CD4-positive, alpha-beta T cell treated with Interleukin-6 for 4 hours (primary cell): ENCODE results near the gene GNAI2.

Experiments
- DNase-seq: peaks from one replicate; pipeline ENCODE4 v3.0.0-alpha.2; 2020; ENCODE audit warnings: mixed read lengths

GNAI2 gene

DNA sequence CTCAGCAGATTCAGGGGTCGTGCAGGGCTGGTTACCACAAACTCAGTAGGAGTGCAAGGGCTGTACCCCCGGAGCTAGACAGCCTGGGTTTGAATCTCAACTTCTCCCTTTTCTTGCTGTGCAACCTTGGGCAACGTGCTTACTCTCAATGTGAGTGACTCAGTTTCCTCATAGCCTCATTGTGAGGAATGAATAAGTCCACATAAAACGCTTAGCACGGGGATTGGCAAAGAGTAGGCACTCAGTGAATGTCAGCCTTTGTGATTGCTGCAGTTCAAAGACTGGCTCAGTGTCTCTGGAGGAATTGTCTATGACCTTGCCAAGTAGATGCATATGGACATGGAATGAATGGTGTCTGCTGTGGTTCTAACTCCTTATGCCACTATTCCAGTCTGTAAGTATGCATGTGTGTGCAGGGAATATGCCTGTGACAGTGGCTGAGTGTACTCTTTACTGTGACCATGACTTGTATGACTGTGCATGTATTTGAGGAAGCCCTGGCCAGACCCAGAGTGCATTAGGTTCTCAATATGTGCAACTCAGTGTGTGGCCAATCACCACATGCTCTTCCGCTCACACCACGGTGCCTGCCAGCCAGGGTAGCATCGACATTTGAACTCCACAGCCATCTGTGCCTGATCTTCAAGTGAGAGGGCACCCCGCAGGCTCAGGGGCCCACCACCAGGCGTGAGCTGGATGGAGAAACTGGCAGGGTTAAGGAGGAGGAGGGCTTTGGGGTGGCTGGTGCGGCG, 64.1 kb downstream of the GNAI2 start:
- no peak for DNase-seq

DNA sequence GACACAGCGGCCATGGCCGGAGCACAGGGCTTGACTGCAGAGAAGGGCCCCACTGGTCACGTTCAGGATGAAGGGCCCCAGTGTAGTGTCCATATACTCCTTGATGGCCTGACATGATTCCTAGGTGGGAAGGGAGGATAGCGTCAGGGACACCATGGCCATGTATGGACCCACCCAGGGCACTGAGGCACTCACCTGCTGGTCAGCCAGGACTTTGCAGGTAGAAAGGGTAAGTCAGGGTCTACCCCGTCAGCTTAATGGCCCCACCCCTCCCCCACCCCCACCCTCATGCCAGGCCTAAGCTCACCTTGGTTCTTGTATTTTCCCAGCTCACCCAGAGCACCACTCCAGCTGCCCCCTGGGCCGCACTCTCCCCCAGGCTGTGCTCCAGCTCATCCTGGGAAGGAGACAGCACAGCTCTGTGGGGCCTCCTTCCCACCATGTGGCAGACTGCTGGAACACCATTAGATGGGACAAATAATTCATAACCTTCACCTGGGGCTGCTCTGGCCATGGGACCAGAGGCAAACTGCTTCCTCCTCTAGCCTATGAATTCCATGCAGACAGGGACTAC, 64.8 kb downstream of the GNAI2 start:
- DNase-seq, result no peak

DNA sequence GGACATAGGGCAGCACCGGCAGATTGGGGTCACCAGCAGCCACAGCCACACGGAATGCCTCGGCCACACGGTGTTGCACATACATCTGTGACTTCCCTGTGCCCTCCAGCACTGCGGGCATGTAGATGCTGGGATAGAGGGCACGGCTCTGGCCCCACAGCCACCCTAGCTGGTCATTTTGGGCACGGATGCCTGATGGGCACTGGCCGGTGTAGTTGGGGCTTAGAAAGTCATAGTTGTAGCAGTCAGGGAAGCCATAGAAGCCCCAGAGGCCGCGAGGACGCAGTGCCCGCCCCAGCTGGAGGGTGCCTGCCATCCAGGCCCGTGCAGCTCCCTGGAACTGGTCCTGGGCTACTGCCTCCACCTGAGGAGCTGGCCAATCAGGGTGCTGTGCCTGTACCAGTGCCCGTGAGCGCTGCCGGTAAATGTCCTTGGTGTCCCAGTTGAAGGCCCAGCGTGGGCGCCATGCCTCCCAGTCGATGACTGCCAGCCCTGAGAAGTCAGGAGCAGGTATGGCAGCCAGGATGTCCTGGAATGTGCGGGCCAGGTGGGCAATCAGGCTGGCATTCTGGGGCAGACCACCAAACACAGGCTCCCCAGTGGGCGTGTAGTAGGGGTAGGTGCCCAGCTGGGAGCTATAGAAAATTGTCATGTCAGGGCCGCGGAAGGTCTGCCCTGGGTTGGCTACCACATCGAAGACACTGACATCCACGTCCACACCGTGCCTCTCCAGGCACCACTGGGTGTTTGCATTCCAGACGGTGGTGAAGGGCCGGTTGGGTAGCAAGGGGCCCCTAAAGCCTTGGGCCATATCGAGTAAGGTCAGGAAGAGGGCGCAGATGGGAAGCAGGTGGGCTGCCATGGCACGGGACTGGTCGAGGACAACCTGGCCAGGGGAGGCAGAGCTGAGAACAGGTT, 66.3 kb downstream of the GNAI2 start:
- no peak for DNase-seq

DNA sequence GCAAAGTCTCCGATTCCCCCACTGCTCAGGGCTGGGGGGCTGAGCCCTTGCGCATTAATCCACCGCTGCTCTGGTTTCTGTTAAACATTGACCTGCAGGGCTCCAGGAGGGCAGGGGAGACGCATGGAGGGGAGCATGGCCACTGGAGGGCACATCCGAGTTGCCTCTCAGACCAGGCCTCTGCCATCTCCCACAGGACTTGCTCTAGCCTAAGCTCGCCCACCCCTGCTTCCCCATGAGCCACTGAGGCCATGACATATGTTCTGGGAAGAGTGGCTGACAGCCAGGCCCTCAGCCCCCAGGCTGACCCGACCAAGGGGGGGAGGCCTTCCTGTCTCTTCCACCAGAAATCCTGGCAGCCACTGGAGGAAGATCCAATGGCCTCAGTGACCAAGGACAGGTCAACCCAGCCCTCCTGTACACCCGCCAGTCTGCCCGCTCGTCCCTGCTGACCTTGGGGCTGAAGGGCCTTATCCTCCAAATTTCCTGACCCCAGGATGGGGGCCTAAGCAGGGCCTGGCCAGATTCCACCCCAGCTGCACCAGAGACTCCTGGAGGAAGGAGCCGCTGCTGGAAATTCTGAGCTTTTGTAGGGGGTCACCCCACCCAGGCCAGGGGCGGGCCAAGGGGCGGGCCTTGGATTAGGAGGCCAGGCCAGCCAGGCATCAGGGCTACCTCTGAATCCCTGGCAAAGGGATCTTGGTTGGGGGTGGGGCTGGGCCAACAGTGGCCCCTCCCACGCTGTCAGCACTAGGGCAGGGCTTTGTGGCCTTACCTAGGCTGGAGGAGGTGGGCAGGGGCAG, 67.2 kb downstream of the GNAI2 start, which contains the start of gene HYAL1:
Gene HYAL1 (minus strand): TSS at position 562 of the 803 bp plus-strand sequence. CDS start 618 bp downstream, outside the sequence.
- no peak for DNase-seq

DNA sequence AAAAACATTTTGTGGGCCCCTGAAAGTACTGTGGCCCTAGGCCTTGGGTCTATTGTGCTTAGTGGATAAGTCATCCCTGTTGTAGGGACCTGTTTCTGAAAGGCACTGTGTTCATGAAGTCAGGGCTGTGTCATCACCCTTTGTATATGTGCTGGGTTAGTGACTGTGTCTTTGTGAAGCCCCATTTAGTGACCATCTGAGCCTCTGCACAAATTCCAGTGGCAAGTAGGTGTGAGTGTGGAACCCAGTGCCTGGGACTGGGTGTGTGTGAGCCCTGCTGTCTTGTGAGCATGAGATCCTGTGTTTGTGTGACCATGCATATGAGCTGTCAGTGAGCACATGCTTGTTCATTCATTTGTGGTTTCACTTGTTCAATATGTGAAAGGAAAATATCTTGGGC, 68.6 kb downstream of the GNAI2 start:
- no peak for DNase-seq
